Tibial nerve (tissue), 4 donors: ENCODE measurements around the gene ZBTB40.

Experiments
- CTCF ChIP-seq, 5 experiments: fragments of 200-600 bp in 3 of 5; fragments of 450-650 bp in 2 of 5; sonication (generic) in 3 of 5; IDR thresholded peaks; one replicate each; pipeline ENCODE4 v1.5.1; 2016 to 2019; ENCODE audit warnings: antibody characterized with exemption in 5 of 5, mild to moderate bottlenecking in 3 of 5, moderate library complexity in 2 of 5
- EP300 ChIP-seq, 2 donors: sonication (generic); formaldehyde crosslinking; IDR thresholded peaks; one replicate each; pipeline ENCODE4 v1.6.1; 2017; ENCODE audit warnings: antibody characterized with exemption in 2 of 2, mild to moderate bottlenecking in 1 of 2
- POLR2A ChIP-seq, 2 donors: fragments of 450-650 bp; IDR thresholded peaks; one replicate each; pipeline ENCODE4 v1.6.1; 2017; ENCODE audit warnings: antibody characterized with exemption in 2 of 2, mild to moderate bottlenecking in 2 of 2, moderate library complexity in 2 of 2

GRCh38 chr1:22431965-22432364 lies 19.7 kb upstream of the ZBTB40 start:
- TF ChIP-seq CTCF (IDR thresholded peaks at IDR 0.05) (no peak), EP300 (IDR thresholded peaks at IDR 0.05) (no peak), POLR2A (IDR thresholded peaks at IDR 0.05) (no peak)
